Upper lobe of right lung (tissue), 1 donor: ENCODE data around the gene TMEM62. TPM values are rescaled to one million over a fixed set of nuclear protein-coding genes. Genes with fewer than 3 reads are reported as not detected.

Experiments
- ATAC-seq: fragments of 200-7000 bp; cut with Tn5 transposase; one replicate; pipeline ENCODE4 v1.9.1; 2020; ENCODE audit warnings: mild to moderate bottlenecking, moderate library complexity
- DNase-seq: peaks from one replicate; pipeline ENCODE4 v3.0.0-alpha.2; 2020
- H3K27ac ChIP-seq: fragments of 200-600 bp; one replicate; pipeline ENCODE4 v1.8.0; 2022
- H3K27me3 ChIP-seq: fragments of 200-600 bp; one replicate; pipeline ENCODE4 v1.8.0; 2022; ENCODE audit warnings: mild to moderate bottlenecking
- H3K36me3 ChIP-seq: fragments of 200-600 bp; one replicate; pipeline ENCODE4 v1.8.0; 2022
- H3K4me1 ChIP-seq: fragments of 200-600 bp; one replicate; pipeline ENCODE4 v1.8.0; 2022
- H3K4me3 ChIP-seq: fragments of 200-600 bp; one replicate; pipeline ENCODE4 v1.8.0; 2022; ENCODE audit warnings: mild to moderate bottlenecking
- H3K9me3 ChIP-seq: fragments of 200-600 bp; one replicate; pipeline ENCODE4 v1.8.0; 2022
- intact Hi-C: fragments of 100-400 bp; cut with DNase I; formaldehyde crosslinking; loops from one replicate; pipeline ENCODE4 v1.11.0; 2022
- total RNA-seq: library from RNA; stranded (reverse); fragmentation: NEBNext Ultra II Directional; extraction: Animal tissue kit (Norgen Biotek cat#: 25700); gene quantifications from one replicate; pipeline ENCODE4 v1.2.1, GENCODE V29; 2021
- TF ChIP-seq, protein P1 (sequence below): fragments of 200-600 bp; IDR thresholded peaks from one replicate; pipeline ENCODE4 v1.8.0; 2022; ENCODE audit warnings: antibody characterized with exemption
- donor health status: DM: no; HTN: yes; CAD: no; lungs with severe emphysema.

Gene TMEM62
- total RNA-seq, 1 donor from 2014 or later, result 28.1 TPM

DNA sequence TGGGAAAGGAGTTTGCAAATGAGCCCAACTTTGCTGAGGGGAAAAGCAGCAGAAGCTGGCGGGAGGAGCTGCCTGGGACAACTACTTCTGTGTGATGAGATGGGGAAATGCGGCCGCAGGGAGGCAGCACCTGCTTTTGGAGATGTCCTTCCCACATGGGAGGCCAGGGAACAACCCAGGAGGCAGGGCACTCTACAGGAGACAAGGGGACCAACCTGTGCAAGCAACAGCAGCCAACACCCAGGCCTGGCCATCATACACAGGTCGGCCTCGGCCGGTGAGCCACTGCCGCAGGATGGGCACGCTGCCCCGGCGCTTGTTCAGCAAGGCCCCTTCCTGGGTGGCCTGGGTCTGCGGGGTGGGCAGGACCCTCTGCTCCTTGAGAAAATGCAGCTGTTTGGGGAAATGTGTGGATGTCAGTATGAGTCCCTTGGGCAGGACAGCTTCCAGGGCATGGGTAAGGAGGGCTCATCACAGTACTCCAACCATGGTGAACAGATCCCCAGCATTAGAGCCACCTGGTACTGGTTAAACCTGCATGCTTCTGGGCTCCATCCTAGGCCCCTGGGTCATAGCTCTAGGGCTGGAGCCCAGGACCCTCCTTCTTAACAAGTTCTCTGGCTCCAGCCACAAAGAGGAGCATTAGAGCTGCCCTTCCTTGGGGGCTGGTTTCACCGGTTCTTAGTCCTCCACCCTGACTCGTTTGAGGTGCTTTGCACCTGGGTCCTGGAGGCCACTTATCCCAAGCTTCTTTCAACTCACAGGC, 75.9 kb downstream of the TMEM62 start:
- no peaks in the 10 kb centered on the region for H3K9me3 ChIP-seq
- no peaks in the 10 kb centered on the region for H3K36me3 ChIP-seq
- ATAC-seq (no peak), DNase-seq (no peak)
- intact Hi-C loops, result no loop called here
- no peaks in the 10 kb centered on the region for H3K4me1 ChIP-seq
- peaks cover 6% of the 10 kb centered on the region for H3K27me3 ChIP-seq
- TF ChIP-seq, protein P1, sequence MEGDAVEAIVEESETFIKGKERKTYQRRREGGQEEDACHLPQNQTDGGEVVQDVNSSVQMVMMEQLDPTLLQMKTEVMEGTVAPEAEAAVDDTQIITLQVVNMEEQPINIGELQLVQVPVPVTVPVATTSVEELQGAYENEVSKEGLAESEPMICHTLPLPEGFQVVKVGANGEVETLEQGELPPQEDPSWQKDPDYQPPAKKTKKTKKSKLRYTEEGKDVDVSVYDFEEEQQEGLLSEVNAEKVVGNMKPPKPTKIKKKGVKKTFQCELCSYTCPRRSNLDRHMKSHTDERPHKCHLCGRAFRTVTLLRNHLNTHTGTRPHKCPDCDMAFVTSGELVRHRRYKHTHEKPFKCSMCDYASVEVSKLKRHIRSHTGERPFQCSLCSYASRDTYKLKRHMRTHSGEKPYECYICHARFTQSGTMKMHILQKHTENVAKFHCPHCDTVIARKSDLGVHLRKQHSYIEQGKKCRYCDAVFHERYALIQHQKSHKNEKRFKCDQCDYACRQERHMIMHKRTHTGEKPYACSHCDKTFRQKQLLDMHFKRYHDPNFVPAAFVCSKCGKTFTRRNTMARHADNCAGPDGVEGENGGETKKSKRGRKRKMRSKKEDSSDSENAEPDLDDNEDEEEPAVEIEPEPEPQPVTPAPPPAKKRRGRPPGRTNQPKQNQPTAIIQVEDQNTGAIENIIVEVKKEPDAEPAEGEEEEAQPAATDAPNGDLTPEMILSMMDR, result no peak
- no peak overlapping the region for H3K4me3 ChIP-seq
- H3K27ac ChIP-seq, result no peak overlapping the region

DNA sequence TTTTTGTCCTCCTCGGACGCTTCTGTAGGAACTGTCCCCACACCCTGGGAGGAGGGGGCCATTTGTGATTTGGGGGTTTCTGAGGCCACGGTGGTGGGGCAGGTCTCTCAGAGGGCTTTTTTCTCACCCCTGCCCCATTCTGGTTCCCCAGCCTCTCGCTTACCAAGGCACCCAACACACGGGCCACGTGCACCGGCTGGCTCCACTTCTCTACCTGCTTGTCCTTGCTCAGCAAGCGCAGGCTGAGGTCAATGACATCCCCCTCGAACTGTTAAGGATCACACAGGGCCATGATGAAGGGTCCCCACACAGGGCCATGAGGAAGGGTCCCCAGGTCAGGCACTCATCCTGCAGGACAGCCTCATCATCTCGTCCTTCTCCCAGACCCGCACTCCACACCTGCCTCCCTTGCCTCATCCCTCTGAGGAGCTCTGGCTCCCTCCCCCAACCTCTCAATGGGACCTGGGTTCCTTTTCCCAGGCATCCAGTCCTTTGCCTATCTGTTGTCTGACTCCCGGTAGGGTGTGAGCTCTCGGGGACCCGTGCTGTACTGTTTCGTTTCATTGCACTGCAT, 76.9 kb downstream of the TMEM62 start:
- ATAC-seq (no peak), DNase-seq (no peak)
- Histone ChIP-seq H3K4me1 (no peaks in the 10 kb centered on the region), H3K9me3 (no peaks in the 10 kb centered on the region), H3K27me3 (peaks cover 6% of the 10 kb centered on the region), H3K4me3 (no peak overlapping the region), H3K36me3 (no peaks in the 10 kb centered on the region), H3K27ac (no peak overlapping the region)
- intact Hi-C loops, result no loop called here
- TF ChIP-seq, protein P1, result no peak

DNA sequence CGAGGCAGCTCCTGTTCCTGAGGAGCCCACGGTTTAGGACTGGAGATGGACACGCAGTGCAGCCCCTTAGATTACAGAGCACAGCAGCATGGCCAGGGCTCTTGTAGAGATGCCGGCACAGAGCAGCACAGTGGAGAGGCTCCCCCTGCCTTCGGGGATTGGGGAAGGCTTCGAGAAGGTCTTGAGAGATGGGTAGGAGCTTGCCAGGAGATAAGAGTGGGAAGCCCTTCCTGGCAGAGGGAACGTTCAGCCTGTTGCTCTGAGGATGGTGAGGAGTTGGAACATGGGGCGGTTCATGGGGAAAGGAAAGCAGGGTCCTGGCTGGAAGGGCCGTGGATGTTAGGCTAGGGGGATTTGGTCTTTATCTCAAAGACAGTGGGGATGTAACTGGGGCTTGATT, 77.4 kb downstream of the TMEM62 start:
- H3K27me3 ChIP-seq, result peaks cover 6% of the 10 kb centered on the region
- no peaks in the 10 kb centered on the region for H3K36me3 ChIP-seq
- H3K27ac ChIP-seq, result no peak overlapping the region
- TF ChIP-seq, protein P1, result no peak
- no peak overlapping the region for H3K4me3 ChIP-seq
- no peak for DNase-seq
- ATAC-seq, result no peak
- intact Hi-C loops, result no loop called here
- no peaks in the 10 kb centered on the region for H3K9me3 ChIP-seq
- no peaks in the 10 kb centered on the region for H3K4me1 ChIP-seq

DNA sequence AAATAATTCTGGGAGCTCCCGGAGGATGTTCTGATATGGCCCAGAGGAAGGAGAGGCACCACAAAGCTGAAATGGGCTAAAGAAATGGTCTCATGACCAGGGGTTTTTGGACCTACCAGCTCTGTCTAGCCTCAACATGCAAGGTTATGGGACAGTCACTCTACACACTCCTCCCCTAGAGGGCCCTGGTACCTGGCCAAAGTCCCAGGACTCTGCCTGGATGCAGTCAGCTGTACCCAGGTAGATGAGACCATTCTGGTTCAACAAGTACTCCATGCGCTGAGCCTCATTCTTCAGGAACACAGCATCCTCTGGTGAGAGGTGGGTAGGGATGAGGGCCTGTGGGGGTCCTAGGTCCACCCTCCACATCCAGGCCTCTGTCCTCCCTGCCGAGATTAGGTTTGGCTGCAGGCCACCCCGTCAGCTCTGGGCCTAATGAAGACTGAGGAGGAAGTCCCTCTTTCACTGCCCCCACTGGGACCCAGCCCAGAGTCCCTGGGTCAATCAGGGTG, 77.9 kb downstream of the TMEM62 start:
- TF ChIP-seq, protein P1, result no peak
- no peaks in the 10 kb centered on the region for H3K4me1 ChIP-seq

DNA sequence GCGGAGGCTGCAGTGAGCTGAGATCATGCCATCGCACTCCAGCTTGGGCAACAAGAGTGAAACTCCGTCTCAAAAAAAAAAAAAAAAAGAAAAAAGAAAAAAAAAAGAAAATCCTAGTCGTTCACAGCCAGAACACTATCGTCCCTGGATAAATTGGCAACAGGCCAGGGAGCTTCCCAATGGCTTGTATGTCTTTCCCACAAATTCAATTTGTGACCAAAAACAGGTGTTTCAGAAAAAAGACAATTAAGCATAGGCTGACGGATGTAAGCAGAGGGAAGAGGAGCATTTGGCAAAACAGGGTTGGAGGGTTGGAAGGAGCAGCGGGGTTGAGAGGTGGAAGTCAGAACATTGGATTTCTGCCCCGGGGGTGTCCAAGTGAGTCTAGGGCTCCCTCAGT, 78.9 kb downstream of the TMEM62 start:
- intact Hi-C loops, result no loop called here
- TF ChIP-seq, protein P1, result no peak
- H3K27ac ChIP-seq, result no peak overlapping the region
- no peaks in the 10 kb centered on the region for H3K36me3 ChIP-seq
- no peak for DNase-seq
- H3K27me3 ChIP-seq, result peaks cover 6% of the 10 kb centered on the region
- ATAC-seq, result no peak
- no peaks in the 10 kb centered on the region for H3K9me3 ChIP-seq
- no peaks in the 10 kb centered on the region for H3K4me1 ChIP-seq
- H3K4me3 ChIP-seq, result no peak overlapping the region

More for the DNA sequence above, 77.9 kb downstream of the TMEM62 start:
- H3K36me3 ChIP-seq, result no peaks in the 10 kb centered on the region
- ATAC-seq, result no peak
- intact Hi-C loops, result no loop called here
- H3K27ac ChIP-seq, result no peak overlapping the region
- DNase-seq, result no peak
- no peaks in the 10 kb centered on the region for H3K9me3 ChIP-seq
- no peak overlapping the region for H3K4me3 ChIP-seq
- H3K27me3 ChIP-seq, result peaks cover 6% of the 10 kb centered on the region
